ENCODE measurements around the gene GAGE10.
"Not testable (repeated sequence)": the region's sequence is repeated elsewhere in the genome, so short reads cannot be mapped to it uniquely, and the experiment has no call there.

Gene GAGE10

DNA sequence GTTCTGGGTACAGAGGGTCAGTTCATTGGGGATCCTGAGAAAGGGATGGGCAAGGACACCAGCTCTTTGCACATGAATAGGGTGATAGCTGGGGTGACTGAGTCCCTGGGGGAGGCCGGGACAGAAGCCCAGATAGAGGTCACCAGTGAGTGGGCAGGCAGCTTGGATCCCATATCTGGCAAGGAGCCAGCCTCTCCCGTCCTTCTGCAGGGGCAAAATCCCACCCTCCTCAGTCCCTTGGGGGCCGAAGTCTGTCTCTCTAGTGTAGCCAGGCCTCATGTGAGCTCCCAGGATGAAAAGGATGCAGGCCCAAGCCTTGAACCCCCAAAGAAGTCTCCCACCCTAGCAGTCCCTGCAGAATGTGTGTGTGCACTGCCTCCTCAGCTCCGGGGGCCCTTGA is 16.9 kb upstream of the GAGE10 start:
- H3K4me3 ChIP-seq (ENCODE audit: low read depth, low read length): no peak overlapping the region
- TF ChIP-seq, protein P1, sequence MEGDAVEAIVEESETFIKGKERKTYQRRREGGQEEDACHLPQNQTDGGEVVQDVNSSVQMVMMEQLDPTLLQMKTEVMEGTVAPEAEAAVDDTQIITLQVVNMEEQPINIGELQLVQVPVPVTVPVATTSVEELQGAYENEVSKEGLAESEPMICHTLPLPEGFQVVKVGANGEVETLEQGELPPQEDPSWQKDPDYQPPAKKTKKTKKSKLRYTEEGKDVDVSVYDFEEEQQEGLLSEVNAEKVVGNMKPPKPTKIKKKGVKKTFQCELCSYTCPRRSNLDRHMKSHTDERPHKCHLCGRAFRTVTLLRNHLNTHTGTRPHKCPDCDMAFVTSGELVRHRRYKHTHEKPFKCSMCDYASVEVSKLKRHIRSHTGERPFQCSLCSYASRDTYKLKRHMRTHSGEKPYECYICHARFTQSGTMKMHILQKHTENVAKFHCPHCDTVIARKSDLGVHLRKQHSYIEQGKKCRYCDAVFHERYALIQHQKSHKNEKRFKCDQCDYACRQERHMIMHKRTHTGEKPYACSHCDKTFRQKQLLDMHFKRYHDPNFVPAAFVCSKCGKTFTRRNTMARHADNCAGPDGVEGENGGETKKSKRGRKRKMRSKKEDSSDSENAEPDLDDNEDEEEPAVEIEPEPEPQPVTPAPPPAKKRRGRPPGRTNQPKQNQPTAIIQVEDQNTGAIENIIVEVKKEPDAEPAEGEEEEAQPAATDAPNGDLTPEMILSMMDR (IDR thresholded peaks at IDR 0.05; ENCODE audit: low read depth, low read length, missing control alignments): no peak
- DNase-seq (ENCODE audit: low read depth): no peak

DNA sequence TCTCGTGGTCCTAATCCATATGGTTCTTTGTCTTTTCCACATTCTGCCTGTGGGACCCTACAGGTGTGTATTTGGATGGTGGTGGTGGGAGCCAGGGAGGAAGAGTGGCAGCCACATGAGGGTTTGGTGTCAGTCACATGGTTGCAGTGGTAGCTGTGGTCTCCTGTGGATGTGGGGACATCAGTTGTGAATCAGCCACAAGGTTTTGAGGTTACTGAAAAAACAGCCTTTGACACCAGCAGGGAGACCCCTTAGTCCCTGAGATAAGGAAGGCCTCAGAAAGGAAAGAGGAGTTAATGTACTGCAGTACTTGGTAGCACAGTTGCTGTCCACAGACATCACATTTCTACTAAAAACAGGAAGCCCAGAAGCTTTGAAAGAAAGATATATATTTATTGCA is 15.8 kb upstream of the GAGE10 start:
- DNase-seq (ENCODE audit: low read depth): no peak
- TF ChIP-seq, protein P1 (IDR thresholded peaks at IDR 0.05; ENCODE audit: low read depth, low read length, missing control alignments): no peak
- H3K4me3 ChIP-seq (ENCODE audit: low read depth, low read length): no peak overlapping the region

DNA sequence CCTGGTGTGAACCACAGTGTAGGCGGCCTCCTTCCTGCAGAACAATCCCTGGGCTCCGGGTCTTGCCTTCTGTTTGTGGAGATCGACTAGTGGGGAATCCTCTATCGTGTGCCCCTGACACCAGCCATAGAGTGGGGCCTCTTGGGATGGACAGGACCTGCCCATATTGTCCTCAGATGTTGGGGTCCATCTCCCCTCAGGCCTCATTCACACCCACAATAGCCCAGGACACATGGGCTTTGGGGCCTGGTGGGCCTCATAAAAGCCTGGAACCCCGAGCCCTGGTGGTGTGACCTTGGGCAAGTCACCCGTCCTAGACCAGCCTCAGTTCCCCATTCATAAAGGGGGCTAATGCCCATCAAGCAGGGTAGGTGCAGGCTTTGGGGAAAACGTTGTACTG is 13.2 kb upstream of the GAGE10 start:
- no peak overlapping the region for H3K4me3 ChIP-seq (ENCODE audit: low read depth, low read length)
- TF ChIP-seq, protein P1 (IDR thresholded peaks at IDR 0.05; ENCODE audit: low read depth, low read length, missing control alignments): no peak

DNA sequence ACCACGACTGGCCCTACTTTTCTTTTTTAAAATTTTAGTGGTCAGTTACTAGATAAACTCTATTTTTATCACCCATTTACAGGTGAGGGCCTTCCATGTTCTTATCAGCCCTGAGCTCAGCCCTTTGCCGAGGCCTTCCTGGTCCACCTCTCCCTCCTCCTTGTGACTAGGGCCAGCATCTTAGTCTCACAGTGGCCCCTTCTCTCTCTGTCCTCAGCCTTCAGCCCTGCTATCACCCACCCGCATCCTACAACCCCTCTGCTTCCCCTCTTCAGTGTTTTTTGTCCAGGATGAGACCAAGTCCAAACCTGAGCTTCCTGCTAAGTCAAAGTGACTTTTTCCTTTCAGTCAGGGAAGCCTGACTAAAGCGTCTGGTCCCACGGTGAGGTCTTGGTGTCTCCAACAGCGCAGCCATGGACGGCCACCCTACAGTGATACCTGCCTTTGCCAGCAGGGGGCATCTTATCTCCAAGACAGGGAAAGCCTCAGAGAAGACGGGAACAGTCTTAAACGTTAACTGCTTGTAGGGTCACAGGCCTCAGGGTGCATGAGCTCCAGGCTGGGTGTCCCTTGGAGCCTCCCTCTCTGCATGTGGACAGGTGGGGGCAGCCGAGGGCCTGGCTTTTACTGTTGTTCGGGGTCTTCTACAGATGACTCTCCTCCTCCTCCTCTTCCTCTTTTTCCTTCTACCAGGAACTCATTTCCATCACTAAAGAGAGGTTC is 11.7 kb upstream of the GAGE10 start:
- DNase-seq (ENCODE audit: low read depth): no peak
- TF ChIP-seq, protein P1 (IDR thresholded peaks at IDR 0.05; ENCODE audit: low read depth, low read length, missing control alignments): peak; percentile 75
- H3K4me3 ChIP-seq (ENCODE audit: low read depth, low read length): no peak overlapping the region

More for the DNA sequence above, 13.2 kb upstream of the GAGE10 start:
- no peak for DNase-seq (ENCODE audit: low read depth)

DNA sequence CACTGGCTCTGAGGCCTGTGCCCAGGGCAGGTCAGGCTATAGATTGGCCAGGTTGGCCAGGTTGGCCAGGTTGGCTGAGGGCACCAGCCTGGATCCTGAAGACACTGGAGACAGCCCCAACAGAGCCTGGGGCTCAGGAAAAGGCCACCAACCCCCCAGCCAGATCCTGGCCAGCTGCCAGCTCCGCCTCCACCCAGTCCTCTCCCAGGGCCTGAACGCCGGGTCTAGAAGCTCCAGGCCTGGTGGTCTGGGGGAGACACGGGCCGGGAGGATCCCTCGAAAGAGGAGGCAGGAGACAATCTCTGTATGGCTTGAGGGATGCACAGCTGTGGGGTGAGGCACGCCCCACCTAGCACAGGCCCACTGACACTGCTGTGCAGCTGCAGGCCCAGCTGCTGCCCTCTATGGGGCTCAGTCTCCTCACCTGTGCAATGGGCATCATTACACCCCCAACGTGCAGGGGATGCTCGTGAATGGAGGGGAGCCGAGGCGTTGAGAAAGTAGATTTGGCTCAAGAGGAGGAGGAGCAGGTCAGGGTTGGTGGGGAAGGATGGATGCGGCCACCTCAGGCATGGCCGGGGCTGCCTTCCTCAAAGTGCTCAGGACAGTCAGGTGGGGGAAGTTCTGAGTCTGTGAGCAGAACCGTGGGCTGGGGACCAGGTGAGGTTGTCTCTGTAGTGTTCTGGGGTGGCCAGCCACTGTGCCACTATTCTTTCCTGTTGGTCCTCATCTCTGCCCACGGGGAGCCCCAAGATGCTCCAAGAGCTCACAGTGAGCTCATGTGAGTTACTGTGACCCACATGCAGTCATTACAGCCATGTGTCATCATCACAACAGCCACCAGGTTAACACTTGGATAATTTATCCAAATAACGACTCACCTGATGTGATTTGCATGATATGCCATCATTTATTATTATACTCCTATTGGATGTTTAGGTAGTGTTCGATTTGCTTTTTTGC is 10.8 kb upstream of the GAGE10 start:
- H3K4me3 ChIP-seq (ENCODE audit: low read depth, low read length): no peak overlapping the region

DNA sequence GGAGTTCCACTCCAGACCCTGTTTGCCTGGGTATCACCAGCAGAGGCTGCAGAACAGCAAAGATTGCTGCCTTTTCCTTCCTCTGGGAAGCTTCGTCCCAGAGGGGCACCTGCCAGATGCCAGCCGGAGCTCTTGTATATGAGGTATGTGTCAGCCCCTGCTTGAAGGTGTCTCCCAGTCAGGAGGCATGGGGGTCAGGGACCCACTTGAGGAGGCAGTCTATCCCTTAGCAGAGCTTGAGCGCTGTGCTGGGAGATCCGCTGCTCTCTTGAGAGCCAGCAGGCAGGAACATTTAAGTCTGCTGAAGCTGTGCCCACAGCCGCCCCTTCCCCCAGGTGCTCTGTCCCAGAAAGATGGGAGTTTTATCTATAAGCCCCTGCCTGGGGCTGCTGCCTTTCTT is 4.2 kb upstream of the GAGE10 start:
- not testable (repeated sequence) for DNase-seq (ENCODE audit: low read depth); H3K4me3 ChIP-seq (ENCODE audit: low read depth, low read length)

More for the DNA sequence above, 10.8 kb upstream of the GAGE10 start:
- DNase-seq (ENCODE audit: low read depth): no peak
- TF ChIP-seq, protein P1 (IDR thresholded peaks at IDR 0.05; ENCODE audit: low read depth, low read length, missing control alignments): no peak

DNA sequence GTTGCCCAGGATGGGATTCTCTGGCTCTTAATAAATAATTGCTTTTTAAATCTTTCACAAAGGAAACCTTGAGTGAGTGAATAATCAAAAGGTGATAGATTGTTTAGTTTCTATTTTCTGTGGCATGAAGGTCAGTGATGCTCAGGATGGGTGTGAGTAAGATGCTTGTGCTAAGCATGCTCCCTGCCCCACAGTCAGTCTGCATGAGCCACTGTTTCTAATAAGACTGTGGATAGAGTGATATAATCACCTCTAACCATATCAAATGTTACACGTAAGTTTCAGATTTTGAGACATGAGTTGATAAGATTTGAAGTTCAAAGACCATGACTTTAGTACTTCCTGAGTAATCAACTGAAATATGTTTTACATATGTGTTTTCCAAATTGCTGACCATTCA is 2.7 kb upstream of the GAGE10 start:
- no peak for DNase-seq (ENCODE audit: low read depth)
- H3K4me3 ChIP-seq (ENCODE audit: low read depth, low read length): no peak overlapping the region
- TF ChIP-seq, protein P1 (IDR thresholded peaks at IDR 0.05; ENCODE audit: low read depth, low read length, missing control alignments): no peak

DNA sequence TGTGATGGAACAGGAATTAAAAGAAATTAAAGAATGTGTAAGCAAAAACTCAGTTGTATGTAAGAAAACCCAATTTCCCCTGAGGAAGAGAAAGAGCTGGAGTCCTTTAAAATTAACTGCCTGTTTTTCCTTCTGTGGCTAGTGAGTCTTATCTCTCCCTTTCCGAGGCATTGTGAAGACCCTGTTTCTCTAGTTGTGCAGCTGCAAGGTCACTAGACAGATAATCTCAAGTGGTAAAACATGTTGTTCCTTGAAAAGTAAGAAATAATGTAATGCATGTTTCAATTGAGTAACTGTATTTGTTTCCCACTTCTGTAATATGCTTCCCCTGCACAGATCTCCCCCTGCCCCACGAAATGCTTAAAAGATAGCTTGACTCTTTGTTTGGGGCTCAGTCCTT is 4.3 kb downstream of the GAGE10 start:
- not testable (repeated sequence) for H3K4me3 ChIP-seq (ENCODE audit: low read depth, low read length); DNase-seq (ENCODE audit: low read depth)
